GM23248 (cell line): ENCODE data around the gene NEDD4L. TPM values are rescaled to one million over a fixed set of nuclear protein-coding genes. Genes with fewer than 3 reads are reported as not detected.

Experiments used
- DNase-seq: peaks from one replicate; pipeline ENCODE4 v3.0.0-alpha.2; 2015
- H2AFZ ChIP-seq: fragments of 200-600 bp; sonication (generic); 2 replicates; pipeline ENCODE4 v1.6.1; 2016; ENCODE audit warnings: antibody characterized with exemption
- H3F3A ChIP-seq: fragments of 200-600 bp; sonication (generic); 2 replicates; pipeline ENCODE4 v1.6.1; 2016; ENCODE audit warnings: mild to moderate bottlenecking, antibody characterized with exemption, mixed run types; ENCODE audit not compliant: insufficient read depth
- H3K27ac ChIP-seq: fragments of 200-600 bp; sonication (generic); 2 replicates; pipeline ENCODE4 v1.5.1; 2016; ENCODE audit warnings: mild to moderate bottlenecking
- H3K27me3 ChIP-seq: fragments of 200-600 bp; sonication (generic); replicated peaks from 2 replicates; pipeline ENCODE4 v1.6.1; 2016; ENCODE audit warnings: mild to moderate bottlenecking; ENCODE audit not compliant: insufficient read depth
- H3K36me3 ChIP-seq: fragments of 200-600 bp; sonication (generic); 2 replicates; pipeline ENCODE4 v1.6.1; 2016; ENCODE audit warnings: low read depth, mild to moderate bottlenecking
- H3K4me1 ChIP-seq: fragments of 200-600 bp; sonication (generic); 2 replicates; pipeline ENCODE4 v1.6.1; 2016; ENCODE audit warnings: mild to moderate bottlenecking; ENCODE audit not compliant: insufficient read depth
- H3K4me2 ChIP-seq: fragments of 200-600 bp; sonication (generic); one replicate; pipeline ENCODE4 v1.6.1; 2016; ENCODE audit warnings: mild to moderate bottlenecking; ENCODE audit not compliant: unreplicated experiment
- H3K4me3 ChIP-seq: fragments of 200-600 bp; sonication (generic); 2 replicates; pipeline ENCODE4 v1.5.1; 2016; ENCODE audit warnings: mild to moderate bottlenecking
- H3K79me2 ChIP-seq: fragments of 200-600 bp; sonication (generic); 2 replicates; pipeline ENCODE4 v1.6.1; 2016; ENCODE audit warnings: mild to moderate bottlenecking; ENCODE audit not compliant: insufficient read depth
- H3K9ac ChIP-seq: fragments of 200-600 bp; sonication (generic); 2 replicates; pipeline ENCODE4 v1.6.1; 2016; ENCODE audit warnings: mild to moderate bottlenecking
- H3K9me2 ChIP-seq: fragments of 200-600 bp; sonication (generic); 2 replicates; pipeline ENCODE4 v1.6.1; 2016; ENCODE audit warnings: mixed run types, mild to moderate bottlenecking, moderate library complexity; ENCODE audit not compliant: insufficient read depth
- H3K9me3 ChIP-seq: fragments of 200-600 bp; sonication (generic); one replicate; pipeline ENCODE4 v1.6.1; 2017; ENCODE audit warnings: low read depth
- H4K20me1 ChIP-seq: fragments of 200-600 bp; sonication (generic); 2 replicates; pipeline ENCODE4 v1.6.0; 2016; ENCODE audit not compliant: insufficient read depth
- EZH2 ChIP-seq: fragments of 200-600 bp; sonication (generic); IDR thresholded peaks from 2 replicates; pipeline ENCODE4 v1.6.1; 2018; ENCODE audit warnings: antibody characterized with exemption, mild to moderate bottlenecking; ENCODE audit not compliant: insufficient read depth, poor library complexity, severe bottlenecking
- EZH2phosphoT487 ChIP-seq: fragments of 200-600 bp; sonication (generic); IDR thresholded peaks from 2 replicates; pipeline ENCODE4 v1.6.1; 2018; ENCODE audit warnings: antibody characterized with exemption, moderate library complexity, mild to moderate bottlenecking, low read depth; ENCODE audit not compliant: insufficient read depth
- WGBS, 2 experiments: methylation state at CpG; one replicate each; pipeline ENCODE4 v1.1.6; 2015 to 2017; ENCODE audit warnings: low lambda C conversion rate in 2 of 2, low coverage in 1 of 2; ENCODE audit errors: missing lambda C conversion rate in 2 of 2; 5-methylcytosine and 5-hydroxymethylcytosine counted together
- in situ Hi-C: fragments of 300-500 bp; cut with MboI; formaldehyde crosslinking; loops from 2 replicates; pipeline ENCODE4 v1.15.0; 2020
- polyA plus RNA-seq: library from polyadenylated mRNA; unstranded; fragments of >200 nt; fragmentation: Nextera tagmentation; extraction: Ambion mirVana; gene quantifications from 2 replicates; pipeline ENCODE4 v1.2.1, GENCODE V29; 2016
- total RNA-seq: library from RNA; depleted of rRNA; stranded (reverse); fragments of >200 nt; shearing (Covaris generic); gene quantifications from 2 replicates; pipeline ENCODE4 v1.2.3, GENCODE V29; 2014

Gene NEDD4L
- total and polyA plus RNA-seq, 2 experiments from 2014 or later: 3.7 to 6.1 TPM

- Histone ChIP-seq H4K20me1 (no peaks in the 10 kb centered on the region), H3K4me1 (peaks cover 17% of the 10 kb centered on the region), H3K9ac (no peak overlapping the region), H3K27me3 (no peaks in the 10 kb centered on the region), H3K79me2 (no peaks in the 10 kb centered on the region), H3K36me3 (no peaks in the 10 kb centered on the region), H2AFZ (no peak overlapping the region), H3K9me2 (no peaks in the 10 kb centered on the region), H3K4me2 (no peak overlapping the region), H3K27ac (no peak overlapping the region), H3F3A (no peaks in the 10 kb centered on the region), H3K4me3 (no peak overlapping the region), H3K9me3 (no peaks in the 10 kb centered on the region)
- DNase-seq: no peak
- WGBS, 2 experiments: 90 to 91% methylated on average over 4 of the region's 4 CpGs
- in situ Hi-C loops: no loop called here
- TF ChIP-seq EZH2phosphoT487: no peak
- TF ChIP-seq EZH2: no peak
Measured at GRCh38 chr18:58418361-58418760, 374.3 kb downstream of the NEDD4L start.

- no peak overlapping the region for H3K27ac ChIP-seq
- no peaks in the 10 kb centered on the region for H3K9me3 ChIP-seq
- H3K27me3 ChIP-seq: no peaks in the 10 kb centered on the region
- no peaks in the 10 kb centered on the region for H3K36me3 ChIP-seq
- H3K9me2 ChIP-seq: no peaks in the 10 kb centered on the region
- H3F3A ChIP-seq: no peaks in the 10 kb centered on the region
- no peak for DNase-seq
- no peak overlapping the region for H2AFZ ChIP-seq
- 41 to 42% methylated on average over 4 of the region's 4 CpGs for WGBS, 2 experiments
- H3K4me2 ChIP-seq: no peak overlapping the region
- H3K79me2 ChIP-seq: no peaks in the 10 kb centered on the region
- TF ChIP-seq EZH2 (no peak), EZH2phosphoT487 (no peak)
- H3K9ac ChIP-seq: no peak overlapping the region
- peaks cover 17% of the 10 kb centered on the region for H3K4me1 ChIP-seq
- in situ Hi-C loops: no loop called here
- no peaks in the 10 kb centered on the region for H4K20me1 ChIP-seq
- no peak overlapping the region for H3K4me3 ChIP-seq
Measured at GRCh38 chr18:58419587-58420199, 375.7 kb downstream of the NEDD4L start.

GRCh38 chr18:58426611-58427010 lies 382.6 kb downstream of the NEDD4L start:
- Histone ChIP-seq H3K27me3 (no peaks in the 10 kb centered on the region), H3K27ac (no peak overlapping the region), H3K9ac (no peak overlapping the region), H3K9me3 (no peaks in the 10 kb centered on the region), H3K4me3 (no peak overlapping the region), H3K79me2 (no peaks in the 10 kb centered on the region), H3F3A (no peaks in the 10 kb centered on the region), H3K36me3 (no peaks in the 10 kb centered on the region), H3K4me2 (no peak overlapping the region), H3K4me1 (no peaks in the 10 kb centered on the region), H3K9me2 (no peaks in the 10 kb centered on the region), H2AFZ (no peak overlapping the region), H4K20me1 (no peaks in the 10 kb centered on the region)
- DNase-seq: no peak
- in situ Hi-C loops: no loop called here
- no peak for TF ChIP-seq EZH2phosphoT487
- no peak for TF ChIP-seq EZH2
- 79 to 80% methylated on average over 4 of the region's 4 CpGs for WGBS, 2 experiments

GRCh38 chr18:58427321-58427720 lies 383.3 kb downstream of the NEDD4L start:
- no peaks in the 10 kb centered on the region for H3K9me3 ChIP-seq
- H3K27ac ChIP-seq: no peak overlapping the region
- H3K79me2 ChIP-seq: no peaks in the 10 kb centered on the region
- no peak overlapping the region for H3K4me2 ChIP-seq
- no peaks in the 10 kb centered on the region for H3F3A ChIP-seq
- DNase-seq: no peak
- no peak for TF ChIP-seq EZH2phosphoT487
- TF ChIP-seq EZH2: no peak
- no peak overlapping the region for H3K9ac ChIP-seq
- H2AFZ ChIP-seq: no peak overlapping the region
- in situ Hi-C loops: no loop called here
- no peaks in the 10 kb centered on the region for H3K27me3 ChIP-seq
- no peak overlapping the region for H3K4me3 ChIP-seq
- no peaks in the 10 kb centered on the region for H3K9me2 ChIP-seq
- H3K4me1 ChIP-seq: no peaks in the 10 kb centered on the region
- no peaks in the 10 kb centered on the region for H4K20me1 ChIP-seq
- H3K36me3 ChIP-seq: no peaks in the 10 kb centered on the region
- 77 to 78% methylated on average over 5 of the region's 5 CpGs for WGBS, 2 experiments
